Stimulated activated naive CD4-positive, alpha-beta T cell treated with Interleukin-2 at 50 U/mL for 16 hours (primary cell): ENCODE data around the gene PTPRT.
"Not testable (repeated sequence)": the region's sequence is repeated elsewhere in the genome, so short reads cannot be mapped to it uniquely, and the experiment has no call there.

Experiments
- DNase-seq: peaks from one replicate; lab custom pipeline; 2025; lab: John Stamatoyannopoulos, UW

The PTPRT gene

DNA sequence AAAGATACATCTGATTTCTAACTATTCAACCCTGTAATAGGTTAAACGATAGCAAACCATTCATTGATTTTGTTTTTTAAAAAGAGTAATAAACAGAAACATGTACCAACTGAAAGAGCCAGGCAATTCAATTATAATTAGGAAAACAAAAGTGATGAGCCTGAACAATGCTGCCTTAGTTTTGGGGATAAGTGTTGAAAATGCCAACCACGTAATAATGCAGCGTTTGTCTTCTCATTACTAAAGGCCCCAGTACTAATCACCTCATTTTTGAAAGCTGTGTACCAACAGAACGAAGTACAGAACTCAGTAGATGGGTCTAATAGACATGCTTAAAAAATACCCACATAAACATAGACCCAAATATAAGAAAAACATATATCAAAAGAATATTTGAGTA, 907.9 kb downstream of the PTPRT start:
- DNase-seq: no peak

DNA sequence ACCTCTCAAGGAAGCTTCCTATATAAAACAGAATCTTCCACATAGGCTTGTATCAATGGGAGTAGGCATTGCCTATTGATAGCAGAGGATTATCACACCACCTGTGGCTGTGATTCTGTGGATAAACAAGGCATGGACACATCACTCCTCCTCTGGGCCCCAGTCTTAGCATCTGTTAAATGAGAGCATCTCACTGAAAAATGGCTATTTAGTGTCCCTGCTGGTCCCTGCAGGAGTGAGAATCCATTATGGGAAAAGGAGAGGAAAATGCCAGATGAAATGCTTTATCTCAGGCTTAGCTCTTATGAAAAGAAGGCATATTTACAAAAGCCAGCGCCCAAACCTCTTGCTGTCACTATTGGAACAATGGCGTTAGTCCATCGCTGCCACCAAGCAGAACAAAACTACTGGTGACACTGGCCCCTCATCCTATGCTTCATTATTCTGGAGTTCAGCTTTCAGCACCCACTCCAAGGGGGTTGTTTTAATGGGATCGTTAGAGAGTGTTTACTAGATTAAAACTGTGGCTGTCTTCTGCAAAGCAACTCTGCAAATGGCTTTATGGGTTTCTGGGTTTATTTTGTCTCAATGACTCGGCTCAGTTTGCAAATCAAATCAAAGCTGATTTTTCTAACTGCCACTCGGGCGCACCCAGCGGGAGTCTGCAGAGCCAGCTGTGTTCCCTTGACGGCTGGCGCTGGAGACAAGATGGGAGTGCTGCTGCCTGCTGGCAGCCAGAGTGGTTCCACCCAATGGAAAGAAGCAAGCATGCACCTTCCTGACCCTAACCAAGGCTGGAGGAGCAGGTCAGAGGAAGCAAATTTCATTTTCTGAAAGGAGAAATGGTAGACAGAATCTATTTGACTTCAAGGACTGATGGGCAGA, 912.7 kb downstream of the PTPRT start:
- DNase-seq: no peak

- DNase-seq: no peak
Measured at GRCh38 chr20:42274986-42275385, 914.7 kb downstream of the PTPRT start.

GRCh38 chr20:42272516-42272915, 917.2 kb downstream of the PTPRT start:
- no peak for DNase-seq

- no peak for DNase-seq
Measured at GRCh38 chr20:42270539-42270938, 919.2 kb downstream of the PTPRT start.

- DNase-seq: no peak
Measured at GRCh38 chr20:42267793-42268384, 921.8 kb downstream of the PTPRT start.

DNA sequence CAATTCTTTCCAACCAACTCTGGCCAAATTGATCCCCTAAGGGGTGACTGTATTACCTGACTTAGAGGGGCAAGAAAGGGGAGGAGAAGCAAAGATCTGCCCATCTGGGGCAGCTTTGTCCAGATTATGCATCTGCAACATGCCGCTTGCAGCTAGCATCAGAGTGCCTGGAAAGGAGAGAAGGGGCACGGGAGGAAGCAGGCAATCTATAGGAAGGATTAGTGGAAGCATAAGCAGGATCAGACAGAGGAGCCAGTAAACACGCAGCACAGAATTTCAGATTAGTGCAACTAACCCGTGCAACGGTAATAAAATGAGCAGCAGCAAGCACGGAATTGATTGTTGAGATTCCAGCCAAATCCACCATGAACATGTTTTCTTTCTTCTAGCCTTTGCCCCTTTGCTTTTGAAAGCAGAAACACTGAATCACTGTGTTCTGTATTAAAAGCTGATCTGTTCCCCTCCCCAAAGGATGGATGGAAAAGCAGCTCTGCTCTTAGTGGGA, 927.9 kb downstream of the PTPRT start:
- no peak for DNase-seq

GRCh38 chr20:42260184-42260583, 929.5 kb downstream of the PTPRT start:
- DNase-seq: no peak

- DNase-seq: no peak
Measured at GRCh38 chr20:42259389-42259788, 930.3 kb downstream of the PTPRT start.

- no peak for DNase-seq
Measured at GRCh38 chr20:42258564-42259302, 931.0 kb downstream of the PTPRT start.

DNA sequence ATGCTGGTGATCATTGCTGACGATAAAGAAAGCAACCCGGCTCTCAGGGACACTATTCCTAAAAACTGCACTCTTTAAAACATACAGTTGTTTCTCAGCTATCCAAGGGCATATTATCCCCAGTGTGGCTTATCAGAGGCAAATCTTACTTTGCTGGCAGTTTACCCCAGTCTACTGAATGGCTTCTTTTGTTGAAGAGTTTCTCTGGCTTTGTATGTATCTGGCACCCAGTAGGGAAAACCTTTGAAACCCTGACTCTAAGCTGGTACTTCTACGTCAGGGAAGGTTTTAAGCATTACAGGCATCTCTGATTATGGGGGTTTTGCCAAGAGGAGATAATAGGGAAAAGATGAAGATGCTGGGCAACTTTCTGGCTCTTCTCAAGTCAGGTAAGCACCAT, 933.9 kb downstream of the PTPRT start:
- no peak for DNase-seq

DNA sequence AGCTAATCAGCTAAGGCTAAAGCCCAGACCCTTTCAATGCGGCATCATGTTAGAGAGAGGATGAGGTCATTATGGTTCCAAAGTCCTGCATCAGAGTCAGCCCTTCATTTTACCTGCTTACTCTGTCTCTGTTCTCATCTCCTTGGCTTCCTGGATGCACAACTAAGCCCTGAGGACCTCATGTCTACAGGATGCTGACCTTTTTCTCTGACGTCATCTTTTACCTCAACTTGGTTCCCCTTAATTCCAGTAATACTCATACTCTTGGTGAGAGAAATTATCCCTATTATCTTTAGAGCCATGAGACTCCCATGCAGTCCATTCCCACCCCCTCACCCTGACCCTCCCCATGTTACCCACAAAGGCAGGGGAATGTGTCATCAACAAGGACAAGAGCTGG, 935.0 kb downstream of the PTPRT start:
- no peak for DNase-seq

GRCh38 chr20:42252116-42252515, 937.6 kb downstream of the PTPRT start:
- no peak for DNase-seq

DNA sequence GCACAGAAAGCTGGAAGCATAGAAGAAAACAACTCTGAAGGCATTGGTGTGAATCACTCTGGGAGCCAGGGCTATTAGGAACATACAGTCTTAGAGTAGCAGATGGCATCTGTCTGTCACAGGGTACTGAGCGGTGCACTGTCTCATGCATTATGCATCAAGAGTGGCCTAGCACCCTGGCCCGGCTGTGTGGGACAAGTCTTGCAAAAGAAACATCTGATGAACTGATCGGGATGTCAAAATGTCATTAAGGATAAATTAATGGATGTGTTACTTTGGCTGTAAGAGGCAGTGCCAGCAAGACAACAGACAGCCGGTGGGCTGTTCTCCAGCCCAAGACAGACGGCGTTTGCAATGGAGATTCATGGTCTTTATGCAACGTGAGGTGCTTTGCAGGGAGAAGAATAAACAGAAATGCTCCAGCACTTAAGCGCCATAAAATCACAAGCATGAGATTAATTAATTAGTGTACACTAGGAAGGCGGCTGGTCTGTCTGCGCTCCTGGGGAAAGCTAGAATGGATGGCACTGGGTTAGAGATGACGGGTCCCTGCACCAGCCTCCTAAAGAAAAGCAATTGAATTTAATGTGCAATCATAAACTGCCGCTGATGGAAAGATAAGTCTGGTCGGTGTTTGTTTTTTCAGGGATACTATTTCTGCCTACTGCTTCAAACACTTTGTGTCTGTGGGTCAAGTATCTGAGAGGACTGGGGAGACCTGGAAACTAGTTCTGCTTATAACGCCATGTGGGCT, 970.9 kb downstream of the PTPRT start:
- no peak for DNase-seq

DNA sequence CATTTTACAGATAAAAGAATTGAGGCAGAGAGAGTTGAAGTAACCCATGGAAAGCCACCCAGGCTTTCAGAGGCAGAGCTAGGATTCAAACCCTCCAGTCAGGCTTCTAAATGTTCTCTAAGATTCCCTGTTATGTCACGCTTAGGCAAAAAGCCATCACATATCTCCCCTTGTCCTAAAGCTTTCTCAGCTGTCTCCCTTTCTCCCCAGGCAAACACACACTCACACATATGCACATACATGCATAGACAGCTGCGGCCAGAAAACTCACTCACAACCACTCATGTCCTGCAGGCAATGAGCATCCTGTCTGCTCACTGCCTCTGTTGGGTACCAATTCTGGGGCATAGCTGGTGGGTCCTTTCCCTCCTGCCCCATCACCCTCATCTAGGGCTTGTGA, 975.6 kb downstream of the PTPRT start:
- no peak for DNase-seq

DNA sequence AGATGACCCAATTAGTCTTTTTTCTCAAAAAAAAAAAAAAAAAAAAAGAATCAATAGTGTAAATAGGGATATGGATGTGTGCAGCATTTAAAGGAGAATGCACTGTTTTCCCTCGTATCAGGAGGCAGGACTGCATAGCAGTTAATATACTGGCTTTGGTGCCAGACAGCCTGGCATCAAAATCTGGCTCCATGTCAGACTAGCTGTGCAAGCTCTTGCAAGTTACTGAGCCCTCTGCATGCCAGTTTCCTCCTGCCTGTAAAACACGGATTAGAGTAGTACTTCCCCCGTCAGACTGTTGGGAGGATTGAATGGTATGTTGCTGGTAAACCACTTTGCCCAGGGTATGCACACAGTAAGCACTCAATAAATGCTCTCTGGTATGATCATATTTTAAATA, 977.3 kb downstream of the PTPRT start:
- DNase-seq: no peak

DNA sequence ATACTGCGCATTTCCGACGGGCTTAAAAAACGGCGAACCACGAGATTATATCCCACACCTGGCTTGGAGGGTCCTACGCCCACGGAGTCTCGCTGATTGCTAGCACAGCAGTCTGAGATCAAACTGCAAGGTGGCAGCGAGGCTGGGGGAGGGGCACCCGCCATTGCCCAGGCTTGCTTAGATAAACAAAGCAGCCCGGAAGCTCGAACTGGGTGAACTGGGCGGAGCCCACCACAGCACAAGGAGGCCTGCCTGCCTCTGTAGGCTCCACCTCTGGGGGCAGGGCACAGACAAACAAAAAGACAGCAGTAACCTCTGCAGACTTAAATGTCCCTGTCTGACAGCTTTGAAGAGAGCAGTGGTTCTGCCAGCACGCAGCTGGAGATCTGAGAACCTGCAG, 983.1 kb downstream of the PTPRT start:
- DNase-seq: not testable (repeated sequence)

DNA sequence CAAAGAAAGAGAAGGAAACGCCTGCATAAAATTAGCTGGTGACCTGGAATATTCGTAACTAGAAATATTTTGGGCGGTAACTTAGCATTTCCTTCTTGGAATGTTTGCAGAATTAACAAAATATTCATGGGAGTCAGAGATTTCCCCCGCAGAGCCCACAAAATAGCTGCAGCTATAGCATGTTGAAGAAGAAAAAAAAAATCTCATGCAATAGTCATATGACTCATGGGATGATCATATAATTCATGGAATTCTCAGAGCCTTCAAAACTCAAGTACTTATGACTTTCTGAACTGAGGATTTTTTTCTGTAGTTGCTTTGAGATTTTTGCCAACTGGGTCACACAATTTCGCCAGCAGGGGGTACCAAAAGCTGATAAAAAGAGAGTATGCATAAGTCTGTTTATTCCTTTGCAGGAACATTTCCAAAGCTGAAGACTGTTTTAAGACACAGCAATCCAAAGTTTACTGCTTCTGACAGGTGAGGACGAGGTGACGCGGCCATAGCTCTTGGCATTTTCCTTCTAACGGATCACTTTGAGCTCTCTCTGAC, 985.5 kb downstream of the PTPRT start:
- DNase-seq: no peak

- DNase-seq: no peak
Measured at GRCh38 chr20:42197599-42197998, 992.1 kb downstream of the PTPRT start.

- no peak for DNase-seq
Measured at GRCh38 chr20:42193119-42193518, 996.6 kb downstream of the PTPRT start.

DNA sequence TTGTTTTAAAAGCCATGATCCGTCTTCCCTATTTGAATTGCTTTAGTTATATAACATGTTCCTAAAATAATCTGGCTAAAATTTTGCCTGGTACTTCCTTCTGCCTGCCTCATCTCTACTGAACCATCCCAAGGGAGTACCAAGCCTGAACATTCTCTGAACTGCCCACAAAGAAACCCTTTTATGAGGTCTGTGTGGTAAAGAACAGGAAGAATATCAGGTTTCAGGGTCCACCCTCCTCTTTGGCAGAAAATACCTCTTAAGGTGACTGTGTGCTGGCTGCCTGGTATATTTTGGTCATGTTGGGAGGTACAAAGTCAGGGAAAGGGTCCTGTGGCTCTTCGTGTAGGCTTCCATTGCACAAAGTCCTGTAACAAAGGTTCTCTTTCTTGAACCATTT, 997.4 kb downstream of the PTPRT start:
- DNase-seq: no peak
